Sigmoid colon (tissue), 7 donors: ENCODE measurements around the gene WDR31. TPM values are rescaled to one million over a fixed set of nuclear protein-coding genes. Genes with fewer than 3 reads are reported as not detected.
"Not testable (repeated sequence)": the region's sequence is repeated elsewhere in the genome, so short reads cannot be mapped to it uniquely, and the experiment has no call there.

Experiments
- DNase-seq: peaks from one replicate; pipeline ENCODE4 v3.0.0-alpha.2; 2019
- H3K27ac ChIP-seq, 4 donors: fragments of 200-600 bp; sonication (generic); one replicate each; pipeline ENCODE4 v1.5.1; 2016 to 2019; ENCODE audit warnings: mild to moderate bottlenecking in 1 of 4
- H3K27me3 ChIP-seq, 3 donors: fragments of 200-600 bp; sonication (generic); one replicate each; pipeline ENCODE4 v1.5.1; 2019; ENCODE audit warnings: mild to moderate bottlenecking in 1 of 3
- H3K36me3 ChIP-seq, 4 donors: fragments of 200-600 bp; sonication (generic); one replicate each; pipeline ENCODE4 v1.5.1; 2016 to 2019
- H3K4me1 ChIP-seq, 4 donors: fragments of 200-600 bp; sonication (generic); one replicate each; pipeline ENCODE4 v1.5.1; 2017 to 2019
- H3K4me3 ChIP-seq, 4 donors: fragments of 200-600 bp; sonication (generic); one replicate each; pipeline ENCODE4 v1.5.1; 2017 to 2019; ENCODE audit warnings: mild to moderate bottlenecking in 2 of 4, moderate library complexity in 1 of 4
- H3K9me3 ChIP-seq, 4 donors: fragments of 200-600 bp in 3 of 4; sonication (generic) in 3 of 4; one replicate each; pipeline versions ENCODE4 v1.5.1 to v1.6.1; 2013 to 2019
- CTCF ChIP-seq, 4 experiments: fragments of 450-650 bp in 3 of 4; fragments of 200-600 bp in 1 of 4; IDR thresholded peaks; one replicate each; pipeline ENCODE4 v1.5.1; 2016 to 2019; ENCODE audit warnings: antibody characterized with exemption in 4 of 4, mild to moderate bottlenecking in 3 of 4, moderate library complexity in 2 of 4
- EP300 ChIP-seq, 4 donors: sonication (generic); formaldehyde crosslinking; IDR thresholded peaks; one replicate each; pipeline ENCODE4 v1.6.1; 2017; ENCODE audit warnings: antibody characterized with exemption in 4 of 4
- POLR2A ChIP-seq, 2 donors: fragments of 450-650 bp; IDR thresholded peaks; one replicate each; pipeline ENCODE4 v1.6.1; 2016; ENCODE audit warnings: antibody characterized with exemption in 2 of 2, mild to moderate bottlenecking in 2 of 2, moderate library complexity in 2 of 2
- POLR2AphosphoS5 ChIP-seq, 4 donors: sonication (generic); formaldehyde crosslinking; IDR thresholded peaks; one replicate each; pipeline ENCODE4 v1.6.1; 2017; ENCODE audit warnings: antibody characterized with exemption in 4 of 4
- whole genome bisulfite sequencing, 2 donors: extraction: QIAGEN DNeasy Blood & Tissue Kit; methylation state at CpG; one replicate each; pipeline ENCODE4 v1.1.7; 2013; 5-methylcytosine and 5-hydroxymethylcytosine counted together
- intact Hi-C: fragments of 100-400 bp; cut with DNase I; formaldehyde crosslinking; loops from one replicate; pipeline ENCODE4 v1.15.1; 2023
- polyA plus RNA-seq, 3 donors: library from polyadenylated mRNA; stranded (reverse); fragments of 200-250 nt; gene quantifications; one replicate each; pipeline ENCODE4 v1.2.3, GENCODE V29; 2013
- total RNA-seq, 4 donors: library from RNA; depleted of rRNA; stranded (reverse); fragments of >200 nt; gene quantifications; one replicate each; pipeline ENCODE4 v1.1.0, GENCODE V29; 2016
- donor health status: healthy with polysubstance abuse.
- donor health status: Bipolar disorder and iron deficiency.
- donor health status: healthy.

Gene WDR31
- total and polyA plus RNA-seq, 7 donors = 1.2 to 3.9 (median 1.9) TPM

GRCh38 chr9:113372059-113372458, 32.0 kb upstream of the WDR31 start:
- no peak for DNase-seq
- Histone ChIP-seq H3K4me3 (no peak overlapping the region), H3K4me1 (peaks cover 0 to 17% (median 11%) of the 10 kb centered on the region in 4 donors), H3K9me3 (no peaks in the 10 kb centered on the region), H3K36me3 (peaks cover 6 to 25% (median 11%) of the 10 kb centered on the region in 4 donors), H3K27ac (no peak overlapping the region), H3K27me3 (no peaks in the 10 kb centered on the region)
- WGBS, 2 donors = 90 to 91% methylated on average over 5 of the region's 5 CpGs
- TF ChIP-seq EP300 (IDR thresholded peaks at IDR 0.05) (no peak), CTCF (IDR thresholded peaks at IDR 0.05) (no peak), POLR2A (IDR thresholded peaks at IDR 0.05) (no peak)
- intact Hi-C loops = no loop called here

GRCh38 chr9:113370806-113371325, 30.8 kb upstream of the WDR31 start:
- no peaks in the 10 kb centered on the region for H3K9me3 ChIP-seq
- no peaks in the 10 kb centered on the region for H3K27me3 ChIP-seq
- DNase-seq = no peak
- no peak overlapping the region for H3K27ac ChIP-seq
- 63 to 83% methylated on average over 8 of the region's 8 CpGs for WGBS, 2 donors
- peaks cover 0 to 11% (median 6%) of the 10 kb centered on the region in 4 donors for H3K4me1 ChIP-seq
- no peak for TF ChIP-seq EP300 (IDR thresholded peaks at IDR 0.05)
- intact Hi-C loops = no loop called here
- H3K36me3 ChIP-seq = peaks cover 6 to 25% (median 11%) of the 10 kb centered on the region in 4 donors
- no peak overlapping the region for H3K4me3 ChIP-seq

- H3K9me3 ChIP-seq = no peaks in the 10 kb centered on the region
- no peak for DNase-seq
- H3K4me3 ChIP-seq = no peak overlapping the region
- peaks cover 6 to 25% (median 9%) of the 10 kb centered on the region in 4 donors for H3K36me3 ChIP-seq
- no peak for TF ChIP-seq POLR2A (IDR thresholded peaks at IDR 0.05)
- TF ChIP-seq EP300 (IDR thresholded peaks at IDR 0.05) = no peak
- no peak for TF ChIP-seq CTCF (IDR thresholded peaks at IDR 0.05)
- no peak for TF ChIP-seq POLR2AphosphoS5 (IDR thresholded peaks at IDR 0.05)
- no peak overlapping the region for H3K27ac ChIP-seq
- H3K4me1 ChIP-seq = peaks cover 0 to under 1% (median 0%) of the 10 kb centered on the region in 4 donors
- 72 to 87% methylated on average over 11 of the region's 11 CpGs for WGBS, 2 donors
- H3K27me3 ChIP-seq = no peaks in the 10 kb centered on the region
- intact Hi-C loops = no loop called here
These were observed 29.7 kb upstream of the WDR31 start for GRCh38 chr9:113369855-113370140.

- H3K27me3 ChIP-seq = no peaks in the 10 kb centered on the region
- no peak for TF ChIP-seq CTCF (IDR thresholded peaks at IDR 0.05)
- no peak for TF ChIP-seq POLR2AphosphoS5 (IDR thresholded peaks at IDR 0.05)
- TF ChIP-seq POLR2A (IDR thresholded peaks at IDR 0.05) = no peak
- no peak for TF ChIP-seq EP300 (IDR thresholded peaks at IDR 0.05)
- intact Hi-C loops = no loop called here
- 67 to 80% methylated on average over 13 of the region's 13 CpGs for WGBS, 2 donors
- H3K36me3 ChIP-seq = peaks cover 6 to 20% (median 8%) of the 10 kb centered on the region in 4 donors
- no peak overlapping the region for H3K27ac ChIP-seq
- no peaks in the 10 kb centered on the region for H3K9me3 ChIP-seq
- no peaks in the 10 kb centered on the region for H3K4me1 ChIP-seq
- DNase-seq = no peak
- no peak overlapping the region for H3K4me3 ChIP-seq
These were observed 29.1 kb upstream of the WDR31 start for GRCh38 chr9:113368982-113369854.

- intact Hi-C loops = no loop called here
- 88 to 93% methylated on average over 5 of the region's 5 CpGs for WGBS, 2 donors
- TF ChIP-seq POLR2A (IDR thresholded peaks at IDR 0.05) (no peak), EP300 (IDR thresholded peaks at IDR 0.05) (no peak), CTCF (IDR thresholded peaks at IDR 0.05) (no peak), POLR2AphosphoS5 (IDR thresholded peaks at IDR 0.05) (no peak)
- Histone ChIP-seq H3K27me3 (no peaks in the 10 kb centered on the region), H3K36me3 (peaks cover 0 to 12% (median 1%) of the 10 kb centered on the region in 4 donors), H3K4me3 (no peak overlapping the region), H3K4me1 (no peaks in the 10 kb centered on the region), H3K9me3 (no peaks in the 10 kb centered on the region), H3K27ac (no peak overlapping the region)
- DNase-seq = no peak
These were observed 28.4 kb upstream of the WDR31 start for GRCh38 chr9:113368348-113368981.

GRCh38 chr9:113365652-113366051, 25.6 kb upstream of the WDR31 start:
- intact Hi-C loops, DNase-seq, H3K27ac ChIP-seq, H3K4me3 ChIP-seq, H3K4me1 ChIP-seq, H3K36me3 ChIP-seq, H3K27me3 ChIP-seq, H3K9me3 ChIP-seq: not testable (repeated sequence)
- WGBS, 2 donors = 90 to 97% methylated on average over 3 of the region's 3 CpGs
